ENCODE data around the gene ZFYVE1. TPM values are rescaled to one million over a fixed set of nuclear protein-coding genes. Genes with fewer than 3 reads are reported as not detected.

ZFYVE1 gene, protein sequence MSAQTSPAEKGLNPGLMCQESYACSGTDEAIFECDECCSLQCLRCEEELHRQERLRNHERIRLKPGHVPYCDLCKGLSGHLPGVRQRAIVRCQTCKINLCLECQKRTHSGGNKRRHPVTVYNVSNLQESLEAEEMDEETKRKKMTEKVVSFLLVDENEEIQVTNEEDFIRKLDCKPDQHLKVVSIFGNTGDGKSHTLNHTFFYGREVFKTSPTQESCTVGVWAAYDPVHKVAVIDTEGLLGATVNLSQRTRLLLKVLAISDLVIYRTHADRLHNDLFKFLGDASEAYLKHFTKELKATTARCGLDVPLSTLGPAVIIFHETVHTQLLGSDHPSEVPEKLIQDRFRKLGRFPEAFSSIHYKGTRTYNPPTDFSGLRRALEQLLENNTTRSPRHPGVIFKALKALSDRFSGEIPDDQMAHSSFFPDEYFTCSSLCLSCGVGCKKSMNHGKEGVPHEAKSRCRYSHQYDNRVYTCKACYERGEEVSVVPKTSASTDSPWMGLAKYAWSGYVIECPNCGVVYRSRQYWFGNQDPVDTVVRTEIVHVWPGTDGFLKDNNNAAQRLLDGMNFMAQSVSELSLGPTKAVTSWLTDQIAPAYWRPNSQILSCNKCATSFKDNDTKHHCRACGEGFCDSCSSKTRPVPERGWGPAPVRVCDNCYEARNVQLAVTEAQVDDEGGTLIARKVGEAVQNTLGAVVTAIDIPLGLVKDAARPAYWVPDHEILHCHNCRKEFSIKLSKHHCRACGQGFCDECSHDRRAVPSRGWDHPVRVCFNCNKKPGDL
- 15.8 and 17.3 TPM in 2 replicates for total RNA-seq

DNA sequence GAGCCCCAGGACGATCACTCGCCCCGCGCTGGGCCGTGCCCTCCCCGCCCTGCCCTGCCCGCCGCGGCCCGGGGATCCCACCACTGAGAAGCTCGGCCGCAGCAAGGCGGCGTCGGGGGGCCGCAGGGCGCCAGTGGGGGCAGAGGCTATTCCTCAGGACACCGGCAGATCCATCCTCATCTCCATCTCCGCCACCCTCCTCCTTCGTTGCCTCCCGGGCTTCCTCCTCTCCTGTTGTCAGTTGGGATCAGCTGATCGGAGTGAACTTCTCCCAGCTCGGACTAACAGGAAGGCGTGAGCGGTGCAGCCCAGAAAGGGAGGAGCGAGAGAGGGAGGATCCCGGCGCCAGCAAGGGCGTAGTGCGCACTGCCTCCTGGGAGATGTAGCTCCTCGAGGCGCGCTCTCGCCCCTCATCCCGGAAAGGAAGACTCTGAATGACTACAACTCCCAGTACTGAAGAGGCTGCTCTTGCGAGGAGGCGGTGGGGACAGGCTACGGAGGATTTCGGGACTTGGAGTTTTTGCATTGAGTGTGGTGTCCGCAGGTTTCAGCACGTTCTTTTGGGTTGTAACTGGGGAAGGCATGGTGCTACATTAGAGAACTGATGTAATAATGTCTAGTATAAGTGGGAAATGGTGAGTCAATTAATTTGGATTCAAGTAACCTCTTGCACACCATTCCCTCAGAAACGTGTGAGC, at the start of gene ZFYVE1:
ZFYVE1 (minus strand) TSS at position 262 of the 698 bp plus-strand sequence. CDS start 2,598 bp downstream, outside the sequence.

GRCh38 chr14:73058224-73058921, 31.5 kb upstream of the ZFYVE1 start, which contains the start of gene RBM25:
TSS of gene RBM25 (plus strand) at chr14:73058534. CDS start at chr14:73071642, 13,108 bp downstream.

GRCh38 chr14:72926292-72927028, 100.4 kb downstream of the ZFYVE1 start, which contains the start of gene DCAF4:
TSS of gene DCAF4 (plus strand) at chr14:72926464. CDS start at chr14:72937979, 11,515 bp downstream.

Other genes with a start within 250 kb of the ZFYVE1 start
- 2.6 and 3.0 TPM in 2 replicates for gene DPF3, start 133.0 kb downstream of the ZFYVE1 start, total RNA-seq
- gene DCAF4, start 100.6 kb downstream of the ZFYVE1 start, total RNA-seq = 8.4 and 9.2 TPM in 2 replicates
- 14.7 and 20.0 TPM in 2 replicates for gene RBM25, start 31.4 kb upstream of the ZFYVE1 start, total RNA-seq
- gene PSEN1, start 109.4 kb upstream of the ZFYVE1 start, total RNA-seq = 39.2 and 51.9 TPM in 2 replicates
- 5.2 and 8.3 TPM in 2 replicates for gene PAPLN, start 210.4 kb upstream of the ZFYVE1 start, total RNA-seq